ENCODE results near the gene ZHX3. TPM values are rescaled to one million over a fixed set of nuclear protein-coding genes. Genes with fewer than 3 reads are reported as not detected.

The ZHX3 gene
- polyA plus RNA-seq, 1 experiment: 24.1 TPM

DNA sequence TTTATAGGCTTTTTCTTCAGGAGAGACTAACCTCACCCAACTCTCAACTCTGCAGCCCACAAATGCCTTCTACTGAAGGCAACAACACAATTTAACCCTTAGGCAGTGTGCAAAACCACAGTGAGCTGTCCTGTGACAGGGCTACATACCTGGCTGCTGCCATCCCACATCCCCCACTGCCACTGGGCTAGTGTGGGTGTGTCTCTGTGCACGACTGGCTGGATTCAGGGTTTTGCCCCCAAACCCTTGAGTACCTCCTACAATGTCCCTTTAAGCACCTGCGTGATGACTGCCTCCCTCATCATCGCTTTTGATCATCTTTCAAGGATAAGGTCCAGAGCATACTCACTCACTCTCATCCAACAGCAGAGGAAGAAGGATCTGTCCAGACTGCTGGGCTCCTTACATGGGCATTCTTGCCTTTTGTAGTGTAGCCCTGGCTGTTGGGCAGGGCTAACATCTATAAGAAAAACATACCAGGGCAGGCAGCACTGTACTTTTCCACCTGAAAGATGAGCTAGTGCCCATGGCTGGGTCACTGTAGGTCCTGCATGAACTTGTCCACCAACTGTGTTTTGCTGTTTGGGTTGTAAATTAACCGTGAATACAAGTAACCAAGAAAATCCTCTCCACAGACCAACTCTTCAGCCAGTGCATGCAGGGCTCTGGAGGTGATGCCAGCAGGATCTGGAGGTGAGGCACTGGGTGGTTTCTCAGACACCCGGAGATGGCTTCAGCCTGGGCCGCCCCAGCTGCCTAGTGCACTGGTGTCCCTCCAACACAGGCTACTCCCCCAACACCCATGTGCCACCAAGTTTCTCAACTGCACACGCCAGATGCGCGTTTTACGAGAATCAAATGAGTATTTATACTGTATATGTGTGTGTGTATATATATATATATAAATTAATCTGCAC lies 135.0 kb downstream of the ZHX3 start:
- POLR2A ChIA-PET: no interaction called here
- Histone ChIP-seq H3K27ac (ENCODE audit: low read depth, low read length) (no peak overlapping the region), H3K9me3 (ENCODE audit: control insufficient read depth, insufficient read depth, low read length) (no peaks in the 10 kb centered on the region), H3K4me3 (ENCODE audit: low read depth, low read length) (no peak overlapping the region), H3K27me3 (ENCODE audit: control insufficient read depth, insufficient read depth, low read length) (no peaks in the 10 kb centered on the region)
- no peak for DNase-seq (ENCODE audit: low read depth, low spot score)
- CTCF ChIA-PET: interaction anchor here (0.7 to 3.7 kb wide), 3 partner anchors 10 to 158 kb away, joined by 3 to 13 read pairs (median 9); partner anchors contain the start of gene LPIN3
- no peak for TF ChIP-seq CTCF (IDR thresholded peaks at IDR 0.05; ENCODE audit: low read depth, low read length)

- no peak for TF ChIP-seq CTCF (IDR thresholded peaks at IDR 0.05; ENCODE audit: low read depth, low read length)
- no peak for DNase-seq (ENCODE audit: low read depth, low spot score)
- Histone ChIP-seq H3K27ac (ENCODE audit: low read depth, low read length) (no peak overlapping the region), H3K27me3 (ENCODE audit: control insufficient read depth, insufficient read depth, low read length) (no peaks in the 10 kb centered on the region), H3K4me3 (ENCODE audit: low read depth, low read length) (no peak overlapping the region), H3K9me3 (ENCODE audit: control insufficient read depth, insufficient read depth, low read length) (no peaks in the 10 kb centered on the region)
- ChIA-PET CTCF (interaction anchor here (0.7 to 3.7 kb wide), 4 partner anchors 9 to 159 kb away, joined by 3 to 13 read pairs (median 6); partner anchors contain the start of gene LPIN3), POLR2A (no interaction called here)
Measured at GRCh38 chr20:41181567-41181966, 136.0 kb downstream of the ZHX3 start.

GRCh38 chr20:41180599-41181333 lies 136.8 kb downstream of the ZHX3 start:
- TF ChIP-seq CTCF (IDR thresholded peaks at IDR 0.05; ENCODE audit: low read depth, low read length): no peak
- Histone ChIP-seq H3K27ac (ENCODE audit: low read depth, low read length) (no peak overlapping the region), H3K9me3 (ENCODE audit: control insufficient read depth, insufficient read depth, low read length) (no peaks in the 10 kb centered on the region), H3K4me3 (ENCODE audit: low read depth, low read length) (no peak overlapping the region), H3K27me3 (ENCODE audit: control insufficient read depth, insufficient read depth, low read length) (no peaks in the 10 kb centered on the region)
- no peak for DNase-seq (ENCODE audit: low read depth, low spot score)
- ChIA-PET POLR2A (interaction anchor here (0.6 kb wide), 1 partner anchor 124 kb away, joined by 4 read pairs; no protein-coding TSS in a partner anchor), CTCF (interaction anchor here (3.7 kb wide), 1 partner anchor 52 kb away, joined by 13 read pairs; no protein-coding TSS in a partner anchor)

GRCh38 chr20:41179961-41180360 lies 137.6 kb downstream of the ZHX3 start:
- H3K27ac ChIP-seq (ENCODE audit: low read depth, low read length): no peak overlapping the region
- no peak for TF ChIP-seq CTCF (IDR thresholded peaks at IDR 0.05; ENCODE audit: low read depth, low read length)
- H3K4me3 ChIP-seq (ENCODE audit: low read depth, low read length): no peak overlapping the region
- no peaks in the 10 kb centered on the region for H3K27me3 ChIP-seq (ENCODE audit: control insufficient read depth, insufficient read depth, low read length)
- ChIA-PET CTCF (interaction anchor here (3.7 kb wide), 1 partner anchor 53 kb away, joined by 13 read pairs; no protein-coding TSS in a partner anchor), POLR2A (no interaction called here)
- H3K9me3 ChIP-seq (ENCODE audit: control insufficient read depth, insufficient read depth, low read length): no peaks in the 10 kb centered on the region
- DNase-seq (ENCODE audit: low read depth, low spot score): no peak

Measured in AG04450 (cell line).